ENCODE results near the gene SUMF1.
"Not testable (repeated sequence)": the region's sequence is repeated elsewhere in the genome, so short reads cannot be mapped to it uniquely, and the experiment has no call there.

Gene SUMF1

DNA sequence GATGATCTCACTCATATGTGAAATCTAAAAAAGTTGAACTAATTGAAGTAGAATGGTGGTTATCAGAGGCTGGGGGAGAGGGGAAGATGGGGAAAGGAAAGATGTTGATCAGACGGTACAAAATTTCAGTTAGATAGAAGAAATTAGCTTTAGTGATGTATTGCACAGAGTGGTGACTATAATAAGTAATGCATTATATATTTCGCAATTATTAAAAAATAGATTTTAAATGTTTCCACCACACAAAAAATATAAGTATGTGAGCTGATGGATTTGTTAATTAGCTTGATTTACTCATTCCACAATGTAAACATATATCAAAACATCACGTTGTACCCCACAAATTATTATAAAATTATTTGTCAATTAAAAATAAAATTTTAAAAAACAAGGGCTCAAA is 8.1 kb downstream of the SUMF1 start:
- DNase-seq: no peak

DNA sequence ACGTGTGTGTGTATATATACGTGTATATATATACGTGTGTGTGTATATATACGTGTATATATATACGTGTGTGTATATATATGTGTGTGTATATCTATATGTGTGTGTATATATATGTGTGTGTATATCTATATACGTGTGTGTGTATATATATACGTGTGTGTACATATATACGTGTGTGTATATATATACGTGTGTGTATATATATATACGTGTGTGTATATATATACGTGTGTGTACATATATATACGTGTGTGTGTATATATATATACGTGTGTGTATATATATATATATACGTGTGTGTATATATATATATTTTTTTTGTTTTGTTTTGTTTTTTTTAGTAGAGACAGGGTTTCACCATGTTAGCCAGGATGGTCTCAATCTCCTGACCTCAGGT is 10.3 kb downstream of the SUMF1 start:
- not testable (repeated sequence) for DNase-seq

DNA sequence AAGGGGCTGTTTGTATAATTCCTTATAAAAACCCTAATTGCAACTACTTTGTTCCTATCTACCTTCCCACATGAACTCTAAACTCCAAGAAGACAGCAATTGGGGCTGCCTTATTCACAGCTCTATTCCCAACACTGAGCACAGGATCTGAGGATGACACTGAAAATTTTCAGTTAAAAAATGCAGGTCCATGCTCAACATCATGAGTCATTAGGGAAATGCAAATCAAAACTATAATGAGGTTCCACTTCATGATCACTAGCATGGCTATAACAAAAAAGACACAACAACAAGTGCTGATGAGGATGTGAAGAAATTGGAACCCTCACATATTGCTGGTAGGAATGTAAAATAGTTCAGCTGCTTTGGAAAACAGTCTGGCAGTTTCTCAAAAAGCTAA is 12.9 kb downstream of the SUMF1 start:
- DNase-seq: no peak

DNA sequence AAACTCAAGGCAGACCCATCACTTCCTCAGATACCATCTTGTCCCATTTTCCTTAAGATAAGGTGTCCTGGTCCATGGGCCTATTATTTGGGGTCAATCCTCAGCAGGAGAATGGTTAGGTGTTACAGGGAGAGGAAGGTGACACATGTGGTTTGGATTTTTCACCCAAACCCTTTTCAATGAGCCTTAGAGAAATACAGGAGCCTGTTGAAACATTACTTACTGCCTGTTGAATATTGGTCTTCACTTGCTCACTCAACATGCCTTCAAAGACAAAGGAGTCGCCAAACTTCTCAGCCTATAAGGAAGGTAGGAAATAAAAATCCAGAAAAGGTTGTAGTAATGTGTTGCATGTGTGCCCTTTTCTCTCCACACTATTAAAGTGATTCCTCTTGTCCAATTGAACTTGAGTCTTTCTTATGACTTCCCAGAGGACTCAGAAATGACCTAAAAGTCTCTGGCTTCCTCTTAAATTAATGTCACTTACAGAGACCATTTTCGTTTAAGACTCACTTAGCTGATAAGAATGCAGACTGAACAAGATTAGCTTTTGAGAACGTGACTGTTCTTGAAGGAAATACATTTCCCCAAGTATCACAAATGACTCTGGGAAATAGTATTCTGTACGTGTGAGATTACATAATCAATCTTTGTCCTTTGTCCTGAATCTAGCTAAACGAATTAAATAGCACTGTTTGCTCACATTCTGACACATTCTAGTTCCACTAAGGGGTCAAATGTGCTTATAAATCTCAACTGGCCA is 17.8 kb downstream of the SUMF1 start:
- no peak for DNase-seq

DNA sequence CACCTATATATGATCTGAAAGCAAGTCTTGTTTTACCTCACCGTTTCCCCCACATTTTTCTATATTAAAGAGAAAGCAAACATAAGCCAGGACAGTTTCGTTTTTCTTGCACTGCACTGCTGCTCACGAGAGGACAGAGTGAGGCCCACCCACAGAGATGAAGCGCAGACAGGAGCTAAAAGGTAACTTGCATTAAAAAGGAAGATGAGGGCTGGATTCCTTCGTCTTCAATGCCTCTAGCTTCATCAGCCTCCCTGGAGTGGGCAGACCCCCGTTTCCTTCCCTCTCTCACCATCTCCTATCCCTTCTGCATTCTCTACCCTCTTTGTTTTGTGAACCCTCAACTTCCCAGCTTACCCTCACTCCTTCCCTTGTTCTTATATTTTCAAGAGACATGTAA is 18.9 kb downstream of the SUMF1 start:
- DNase-seq: no peak

DNA sequence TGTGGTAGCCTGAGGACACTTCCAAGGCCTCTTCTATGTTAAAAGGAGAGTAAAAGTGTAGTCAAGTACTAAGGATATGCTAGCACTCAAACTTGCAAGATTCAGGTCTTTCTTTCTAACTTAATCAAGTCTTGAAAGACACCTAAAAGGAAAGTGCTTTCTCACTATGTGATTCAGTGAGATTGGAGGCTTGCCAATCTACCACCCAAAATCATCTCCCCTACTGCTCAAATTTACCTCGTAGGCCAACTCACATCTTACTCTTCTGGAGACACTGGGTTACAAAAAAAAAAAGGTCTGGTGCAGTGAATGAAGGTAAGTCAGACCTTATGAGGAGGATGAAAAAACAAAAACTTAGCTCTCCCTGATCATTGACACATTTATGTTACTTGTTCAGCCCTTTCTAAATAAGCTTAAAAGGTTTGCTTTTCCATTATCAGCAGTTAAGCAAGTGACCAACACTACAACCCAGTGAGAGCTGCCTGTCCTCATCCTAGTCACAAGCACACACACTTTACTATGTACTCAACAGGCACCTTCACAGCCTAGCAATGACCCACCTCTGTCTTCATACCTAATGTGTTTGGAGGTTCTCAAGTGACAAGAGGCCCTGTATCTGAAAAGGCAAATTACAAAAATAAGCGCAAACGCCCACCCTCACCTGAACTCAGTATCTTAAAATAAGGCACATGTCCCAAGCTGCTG is 19.6 kb downstream of the SUMF1 start:
- no peak for DNase-seq

DNA sequence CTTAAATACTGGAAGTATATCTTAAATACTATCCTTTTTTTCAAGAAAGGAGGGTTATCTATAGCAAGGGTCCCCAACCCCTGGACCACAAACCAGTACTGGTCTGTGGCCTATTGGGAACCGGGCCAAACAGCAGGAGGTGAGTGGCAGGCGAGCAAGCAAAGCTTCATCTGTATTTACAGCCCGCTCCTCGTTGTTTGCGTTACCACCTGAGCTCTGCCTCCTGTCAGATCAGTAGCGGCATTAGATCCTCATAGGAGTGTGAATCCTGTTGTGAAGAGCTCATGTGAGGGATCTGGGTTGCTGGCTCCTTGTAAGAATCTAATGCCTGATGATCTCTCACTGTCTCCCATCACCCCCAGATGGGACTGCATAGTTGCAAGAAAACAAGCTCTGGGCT is 26.1 kb downstream of the SUMF1 start:
- DNase-seq: no peak

DNA sequence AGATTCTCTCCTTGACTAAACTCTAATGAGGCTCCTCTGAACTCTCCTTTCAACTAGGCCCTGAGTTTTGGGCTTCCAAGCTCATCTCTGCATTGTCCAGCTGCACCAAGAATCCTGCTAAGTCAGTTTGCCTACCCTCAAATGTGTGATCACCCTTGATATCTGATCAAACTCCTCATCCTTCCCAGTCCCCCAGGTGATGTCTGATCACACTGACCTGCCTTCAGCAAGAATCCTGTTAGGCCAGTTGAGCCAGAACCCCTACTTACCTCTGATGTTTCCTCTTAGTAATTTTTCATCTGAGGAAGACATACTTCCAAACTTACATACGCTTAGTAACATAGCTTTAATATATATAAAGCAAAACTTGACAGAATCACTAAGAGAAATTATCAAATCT is 28.8 kb downstream of the SUMF1 start:
- no peak for DNase-seq

DNA sequence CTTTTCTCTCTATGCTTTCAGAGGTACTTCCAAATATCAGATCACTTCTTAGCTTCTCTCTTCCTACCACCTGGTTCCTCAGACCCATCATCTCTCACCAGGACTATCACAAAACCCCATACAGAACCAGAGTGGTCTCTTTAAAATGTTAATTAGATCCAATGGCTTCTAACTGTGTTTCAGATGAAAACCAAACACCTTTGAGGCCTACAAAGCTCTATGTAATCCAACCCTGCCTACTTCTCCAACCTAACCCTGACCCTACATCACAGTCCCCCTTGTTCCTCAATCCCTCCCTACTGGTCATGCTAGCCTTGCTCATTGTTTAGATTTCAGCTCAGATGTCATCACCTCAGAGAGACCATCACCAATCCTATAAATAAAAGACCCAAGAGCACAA is 34.8 kb downstream of the SUMF1 start:
- DNase-seq: no peak

DNA sequence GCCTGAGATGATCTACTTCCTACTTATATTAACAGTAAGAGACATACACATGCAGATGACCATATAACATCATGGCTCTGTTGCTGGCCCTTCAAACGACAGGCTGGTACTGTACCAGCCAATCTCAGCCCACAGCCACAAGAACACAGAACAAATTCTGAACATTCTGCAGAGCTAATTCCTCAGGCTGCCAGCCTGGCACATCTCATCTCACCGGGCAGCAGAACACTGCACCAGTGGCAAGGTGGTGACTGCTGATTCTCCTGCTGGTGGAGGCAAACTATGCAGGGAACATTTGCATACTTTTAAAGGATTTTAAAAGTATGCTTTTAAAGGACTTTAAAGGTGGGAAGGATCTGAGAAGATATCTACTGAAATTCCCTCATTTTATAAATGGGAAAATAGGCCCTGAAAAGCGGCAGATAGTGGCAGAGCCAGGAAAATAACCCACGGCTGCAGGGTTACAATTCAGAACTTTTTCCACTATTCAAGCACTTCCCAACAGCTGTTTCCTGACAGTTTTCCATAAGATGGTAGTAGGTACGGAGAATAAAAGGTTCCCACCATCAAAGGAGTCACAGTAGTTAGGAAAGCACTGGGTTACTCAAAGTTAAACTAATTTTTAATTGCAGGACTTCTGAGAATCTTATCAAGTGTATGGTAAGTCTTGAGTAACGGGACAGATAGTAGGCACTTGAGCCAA is 37.3 kb downstream of the SUMF1 start:
- DNase-seq: no peak

DNA sequence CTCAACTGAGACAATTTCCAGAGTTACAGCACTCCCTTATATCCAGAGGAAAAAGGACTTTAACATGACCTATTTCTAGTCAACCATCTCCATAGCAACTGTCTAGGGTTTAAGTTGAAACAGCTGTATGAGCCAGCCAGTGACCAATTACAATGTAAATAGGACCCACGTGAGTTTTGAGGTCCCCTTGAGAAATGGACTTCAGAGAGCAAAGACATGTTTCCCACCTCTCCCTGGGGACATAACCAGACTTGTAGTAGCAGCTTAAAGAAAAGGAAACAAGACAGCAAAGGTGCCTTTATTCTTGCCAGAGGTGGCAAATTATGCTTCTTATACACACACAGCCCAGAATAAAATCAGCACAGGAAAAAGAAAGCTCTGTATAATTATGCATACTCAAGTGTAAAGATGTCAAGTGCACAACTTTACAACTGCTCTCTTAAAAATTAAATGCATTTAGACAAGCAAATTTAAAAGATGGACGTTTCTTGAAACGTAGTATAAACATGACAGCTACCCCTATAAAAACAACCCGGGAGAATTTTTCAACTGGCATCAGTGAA is 40.2 kb downstream of the SUMF1 start:
- DNase-seq: no peak

DNA sequence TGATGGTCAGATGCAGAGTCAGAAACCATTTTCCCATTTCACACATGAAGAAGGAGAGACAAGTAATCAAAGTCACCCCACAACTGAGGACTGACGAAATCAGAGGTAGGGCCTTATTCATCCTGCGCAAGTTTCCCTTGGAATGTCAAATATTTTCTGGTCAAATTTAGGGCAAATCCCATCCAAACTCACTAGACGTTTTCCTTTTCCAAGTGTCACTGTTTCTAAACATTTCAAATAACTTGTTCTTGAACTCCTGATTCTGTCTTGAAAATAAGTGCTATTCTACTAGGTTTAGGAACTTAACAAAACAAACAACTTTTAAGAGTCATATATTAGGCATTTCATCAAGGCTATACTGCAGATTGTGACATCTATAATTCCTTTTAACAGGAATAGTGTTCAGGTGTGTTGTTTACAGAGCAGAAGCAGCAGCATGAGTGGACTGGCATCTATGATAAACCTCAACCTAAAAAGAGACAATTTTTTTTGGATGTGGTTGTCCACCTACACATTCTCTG is 40.7 kb downstream of the SUMF1 start:
- DNase-seq: no peak

DNA sequence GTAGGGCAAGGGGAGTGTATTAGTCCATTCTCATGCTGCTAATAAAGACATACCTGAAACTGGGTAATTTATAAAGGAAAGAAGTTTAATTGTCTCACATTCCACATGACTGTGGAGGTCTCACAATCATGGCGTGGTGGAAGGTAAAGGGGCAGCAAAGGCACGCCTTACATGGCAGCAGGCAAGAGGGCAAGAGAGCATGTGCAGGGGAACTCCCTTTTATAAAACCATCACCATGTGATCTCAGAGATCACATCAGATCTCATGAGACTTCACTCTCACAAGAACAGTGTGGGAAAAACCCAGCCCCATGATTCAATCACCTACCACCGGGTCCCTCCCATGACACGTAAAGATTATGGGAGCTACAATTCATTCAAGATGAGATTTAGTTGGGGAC is 41.4 kb downstream of the SUMF1 start:
- DNase-seq: no peak

DNA sequence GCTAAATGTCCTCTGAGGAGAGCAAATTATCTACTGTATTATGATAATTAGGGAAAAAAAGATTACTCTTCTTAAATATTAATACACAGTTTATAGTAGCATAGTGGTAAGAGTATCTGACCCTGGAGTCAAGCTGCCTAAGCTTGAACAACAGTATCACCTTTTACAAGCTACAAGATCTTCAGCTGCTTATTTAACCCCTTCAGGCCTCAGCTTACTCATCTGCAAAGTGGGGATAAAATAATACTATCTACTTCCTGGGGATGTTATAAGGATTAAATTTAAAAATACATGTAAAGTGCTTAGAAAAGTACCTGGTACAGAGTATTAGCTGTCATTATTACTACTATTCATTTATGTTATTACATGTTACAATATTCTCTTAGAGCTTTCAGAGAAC is 42.0 kb downstream of the SUMF1 start:
- DNase-seq: no peak

DNA sequence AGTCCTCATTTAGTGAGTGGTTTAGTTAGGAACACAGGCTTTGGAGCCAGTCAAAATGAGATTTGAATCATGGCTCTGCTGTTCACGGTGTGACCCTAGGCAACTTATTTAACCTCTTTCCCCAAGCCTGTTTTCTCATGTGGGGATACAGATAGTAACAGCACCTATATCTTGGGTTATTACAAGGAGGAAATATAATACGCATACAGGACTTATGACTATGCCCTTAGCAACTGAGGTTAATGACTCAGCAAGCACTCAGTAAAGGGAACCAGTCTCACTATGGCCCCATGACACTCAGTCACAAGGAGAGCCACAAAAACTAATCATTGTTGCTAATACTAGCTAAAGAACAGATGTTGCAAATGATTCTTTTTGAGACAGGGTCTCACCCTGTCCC is 45.9 kb downstream of the SUMF1 start:
- peak; percentile 48 for DNase-seq

DNA sequence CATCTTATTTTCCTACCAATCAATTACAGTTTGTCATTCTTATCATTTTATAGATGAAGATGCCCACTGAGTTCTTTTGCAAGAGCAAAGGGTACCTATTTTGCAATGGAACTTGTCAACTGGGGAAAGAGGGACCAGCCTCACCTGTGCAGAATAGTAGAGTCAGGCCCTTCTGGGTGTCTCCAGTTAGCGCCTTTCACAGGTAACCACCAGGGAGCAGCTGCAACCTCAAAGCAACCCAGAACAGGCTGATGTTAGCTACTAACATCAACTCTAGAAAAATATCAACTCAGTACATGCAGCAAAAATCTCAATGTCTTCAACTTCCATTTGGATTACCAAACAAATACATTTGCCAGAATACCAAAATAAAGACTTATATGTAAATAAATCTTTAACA is 47.1 kb downstream of the SUMF1 start:
- no peak for DNase-seq

DNA sequence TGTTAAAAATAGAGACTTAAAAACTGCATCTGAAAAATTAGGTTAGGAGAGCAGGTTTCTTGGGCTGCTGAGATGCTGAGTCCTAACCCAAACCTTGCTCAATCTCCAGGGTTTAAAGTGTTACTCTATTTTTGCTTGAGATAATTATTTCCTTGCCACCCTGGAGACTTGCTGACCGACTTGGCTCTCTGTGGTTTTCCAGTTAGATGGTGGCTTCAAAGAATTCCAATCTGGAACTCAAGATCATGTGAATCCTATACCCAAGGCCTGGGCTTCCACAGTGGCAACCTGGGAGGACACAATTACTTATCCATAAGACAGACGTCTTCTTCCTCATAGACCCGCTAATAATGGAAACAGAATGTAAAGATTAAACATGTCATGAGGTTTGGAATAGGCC is 47.7 kb downstream of the SUMF1 start:
- no peak for DNase-seq

DNA sequence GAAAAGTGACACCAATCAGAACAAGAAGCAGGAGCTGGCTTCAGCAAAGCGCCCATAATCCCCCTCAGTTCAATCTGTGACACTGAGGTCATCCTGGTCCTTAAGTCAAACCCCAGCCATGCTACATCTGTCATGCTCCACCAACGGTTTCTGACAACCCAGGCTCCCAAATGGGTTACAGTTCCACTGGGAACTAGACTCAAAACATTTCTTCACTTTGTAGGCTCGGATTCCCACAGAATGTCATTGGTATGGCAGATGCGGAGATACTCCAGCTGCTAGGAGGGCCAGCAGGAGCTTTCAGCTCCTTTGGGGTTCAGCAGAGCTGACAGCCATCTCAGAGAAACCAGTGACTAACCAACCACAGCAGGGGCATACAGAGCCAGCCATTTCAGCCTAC is 48.9 kb downstream of the SUMF1 start:
- DNase-seq: no peak

DNA sequence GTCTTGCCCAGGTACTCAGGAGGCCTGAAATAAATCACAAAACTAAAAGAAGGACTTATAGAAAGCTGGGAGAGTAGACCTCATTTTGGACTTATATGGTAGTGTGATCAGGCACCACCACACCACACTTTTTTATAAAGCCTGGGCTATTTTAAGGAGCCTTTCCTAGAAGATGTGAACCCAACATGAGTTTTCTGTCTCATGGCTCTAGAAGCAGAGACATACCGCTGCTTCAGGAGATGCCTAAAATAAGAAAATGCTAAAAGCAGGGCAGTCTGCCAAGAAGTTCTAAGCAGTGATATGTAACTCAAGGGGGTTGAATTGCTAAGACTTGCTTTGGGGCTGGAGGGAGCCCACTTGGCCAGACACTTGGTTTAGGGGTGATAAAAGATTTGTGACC is 49.6 kb downstream of the SUMF1 start:
- DNase-seq: no peak

DNA sequence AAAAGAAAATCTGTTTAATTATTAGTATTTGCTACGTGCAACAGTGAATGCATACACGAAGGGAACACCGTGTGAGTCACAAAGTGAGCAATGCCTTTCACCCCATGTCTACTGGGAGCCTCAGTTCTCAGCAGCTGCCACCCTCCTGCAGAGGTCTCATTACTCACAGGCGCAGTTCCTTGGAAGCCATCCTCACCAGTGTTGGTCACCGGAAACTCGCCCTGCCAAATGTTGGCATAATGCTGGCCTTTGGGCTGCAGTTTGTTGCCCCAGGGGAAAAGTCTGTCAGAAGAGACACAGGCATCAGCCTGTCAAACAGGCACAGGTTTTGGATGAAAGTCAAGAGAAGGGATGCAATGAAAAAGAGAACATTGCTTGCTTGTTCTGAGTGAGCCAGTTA is 50.1 kb downstream of the SUMF1 start:
- DNase-seq: no peak

DNA sequence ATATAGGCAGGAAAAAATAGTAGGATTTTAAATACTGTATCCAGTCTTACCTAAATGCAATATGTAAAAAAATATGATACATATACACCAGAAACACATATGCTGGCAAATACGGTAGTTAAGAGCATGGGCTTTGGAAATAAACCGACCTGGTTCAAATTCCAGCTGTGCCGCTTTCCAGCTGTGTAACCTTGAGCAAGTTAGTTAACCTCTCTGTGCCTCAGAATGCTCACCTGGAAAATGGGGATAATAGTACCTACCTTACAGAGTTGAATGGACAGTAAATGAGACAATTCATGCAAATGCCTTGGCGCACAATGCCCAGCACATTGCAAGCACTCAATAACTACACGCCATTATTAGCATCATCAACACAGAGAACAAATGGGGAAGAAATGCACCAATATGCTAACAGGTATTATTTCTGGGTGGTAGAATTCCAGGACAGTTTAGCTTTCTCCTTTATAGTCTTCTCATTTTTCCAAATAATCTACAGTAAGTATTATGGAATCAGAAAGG is 50.6 kb downstream of the SUMF1 start:
- DNase-seq: no peak

DNA sequence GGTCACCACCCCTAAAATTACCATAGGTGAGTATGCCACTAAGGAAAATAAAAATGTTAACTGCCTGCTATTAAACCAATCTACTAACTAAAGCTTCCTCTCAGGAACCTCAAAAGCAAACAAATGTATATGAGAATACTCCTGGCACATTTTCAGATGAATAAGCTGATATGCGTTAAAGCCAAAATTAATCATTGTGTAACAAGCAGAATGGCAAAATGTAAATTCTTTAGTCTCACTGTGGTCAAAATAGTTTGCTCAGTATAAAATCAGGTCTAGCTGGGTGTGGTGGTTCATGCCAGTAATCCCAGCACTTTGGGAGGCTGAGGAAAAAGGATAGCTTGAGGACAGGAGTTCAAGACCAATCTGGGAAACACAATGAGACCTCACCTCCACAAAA is 53.6 kb downstream of the SUMF1 start:
- no peak for DNase-seq

DNA sequence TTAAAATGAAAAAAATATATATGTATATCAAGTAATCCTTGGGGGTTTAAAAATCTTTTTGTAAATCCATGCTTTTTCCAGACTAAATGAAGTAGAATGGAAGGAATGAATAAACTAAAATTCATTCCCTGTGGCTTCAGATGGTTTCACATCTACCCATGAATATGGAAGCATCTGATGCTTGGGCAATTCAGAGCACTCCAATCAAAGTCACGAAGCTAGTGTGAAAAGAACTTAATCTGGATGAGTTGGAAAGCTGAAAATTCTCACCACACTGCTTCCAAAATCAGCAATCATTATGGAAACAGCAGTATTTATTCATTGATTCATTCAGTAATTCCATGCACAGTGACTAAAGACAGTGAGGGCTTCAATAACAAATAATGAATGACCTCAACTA is 55.2 kb downstream of the SUMF1 start:
- no peak for DNase-seq

Data from Kasumi-1 (cell line).